GM18951 (cell line): Measurements from ENCODE around the gene H3-3A.
A peak's percentile ranks its signal among the peaks of the same experiment; 100 is the strongest.

ENCODE experiments used
- POLR2A ChIP-seq: IDR thresholded peaks from 4 replicates; pipeline ENCODE4 v1.6.1; 2011; ENCODE audit warnings: mild to moderate bottlenecking; ENCODE audit not compliant: insufficient read length, insufficient read depth; ENCODE audit errors: extremely low read depth
- in situ Hi-C: fragments of 300-500 bp; cut with MboI; formaldehyde crosslinking; loops from one replicate; pipeline ENCODE4 v1.12.0; 2022; ENCODE audit warnings: low sequenced_read_pairs, mixed read lengths, inconsistent platforms; ENCODE audit not compliant: unreplicated experiment

Gene H3-3A

DNA sequence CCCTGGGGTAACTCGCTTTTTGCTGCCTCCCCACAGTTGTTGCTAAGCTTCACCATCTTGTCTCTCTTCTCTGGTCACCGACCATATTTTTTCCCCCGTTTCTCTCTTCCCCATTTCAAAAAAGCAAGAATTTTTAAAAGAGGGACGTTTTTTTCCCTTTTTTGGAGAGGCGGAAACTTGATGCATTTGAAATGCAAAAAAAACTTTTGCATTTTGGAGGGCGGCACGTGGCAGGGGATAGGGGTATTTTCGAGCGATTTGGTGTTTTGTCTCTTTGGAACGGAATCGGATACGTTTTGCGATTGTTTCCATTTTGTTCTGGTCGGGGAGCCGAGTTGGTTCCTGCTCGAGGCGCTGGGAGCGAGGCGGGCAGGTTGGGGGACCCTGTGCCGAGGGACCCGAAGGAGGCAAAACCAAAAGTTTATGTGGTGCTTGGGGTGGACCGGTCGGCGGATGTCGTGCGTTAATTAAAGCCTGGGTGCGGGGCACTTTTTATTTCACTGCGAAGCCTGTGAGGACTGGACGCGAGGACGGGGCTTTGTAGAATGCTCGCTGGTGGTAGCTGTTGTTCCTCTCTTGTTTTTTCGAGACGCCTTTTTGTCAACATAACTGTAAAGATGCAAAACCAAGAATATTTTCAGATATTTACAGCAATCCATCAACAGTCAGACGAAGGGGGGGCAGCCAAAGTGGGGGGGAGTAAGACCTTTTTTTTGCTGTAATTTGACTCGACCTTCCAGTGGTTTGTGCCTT lies 884 bp downstream of the H3-3A start:
- peak; percentile 32 for TF ChIP-seq POLR2A
- in situ Hi-C loops = no loop called here

DNA sequence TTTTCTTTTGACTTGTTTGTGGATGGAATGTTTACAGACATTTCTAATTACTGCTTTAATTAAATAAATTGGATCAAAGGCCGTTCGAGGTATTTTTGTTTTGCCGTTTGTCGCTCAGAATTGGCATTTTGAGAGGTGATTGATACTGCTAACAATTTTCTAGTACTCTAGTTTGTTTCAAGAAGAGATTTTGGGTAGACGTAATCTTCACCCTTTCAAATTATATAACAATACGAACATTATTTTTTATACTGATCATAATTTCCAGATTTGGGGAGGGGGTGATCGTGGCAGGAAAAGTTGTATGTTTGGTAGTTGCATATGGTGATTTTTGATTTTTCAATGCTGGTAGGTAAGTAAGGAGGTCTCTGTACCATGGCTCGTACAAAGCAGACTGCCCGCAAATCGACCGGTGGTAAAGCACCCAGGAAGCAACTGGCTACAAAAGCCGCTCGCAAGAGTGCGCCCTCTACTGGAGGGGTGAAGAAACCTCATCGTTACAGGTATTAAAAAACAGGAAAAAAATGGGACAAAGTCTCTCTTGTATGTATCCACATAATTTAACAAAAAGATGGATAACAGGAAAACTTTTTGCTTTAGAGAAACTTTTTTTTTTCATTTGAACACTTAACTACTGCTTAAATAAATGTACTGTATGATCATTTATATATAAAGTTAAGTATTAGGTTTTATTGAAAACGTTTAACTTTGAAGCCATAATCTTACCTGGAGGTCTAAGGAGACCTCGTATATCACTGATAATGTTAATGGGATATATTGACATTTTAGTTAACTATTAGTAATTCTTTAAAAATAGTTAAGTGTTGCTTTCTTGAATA lies 1.7 kb downstream of the H3-3A start:
- TF ChIP-seq POLR2A = no peak
- in situ Hi-C loops = no loop called here

GRCh38 chr1:226064816-226065248 lies 2.3 kb downstream of the H3-3A start:
- no peak for TF ChIP-seq POLR2A
- in situ Hi-C loops = no loop called here

GRCh38 chr1:226066415-226067078 lies 4.0 kb downstream of the H3-3A start:
- no peak for TF ChIP-seq POLR2A
- in situ Hi-C loops = no loop called here

DNA sequence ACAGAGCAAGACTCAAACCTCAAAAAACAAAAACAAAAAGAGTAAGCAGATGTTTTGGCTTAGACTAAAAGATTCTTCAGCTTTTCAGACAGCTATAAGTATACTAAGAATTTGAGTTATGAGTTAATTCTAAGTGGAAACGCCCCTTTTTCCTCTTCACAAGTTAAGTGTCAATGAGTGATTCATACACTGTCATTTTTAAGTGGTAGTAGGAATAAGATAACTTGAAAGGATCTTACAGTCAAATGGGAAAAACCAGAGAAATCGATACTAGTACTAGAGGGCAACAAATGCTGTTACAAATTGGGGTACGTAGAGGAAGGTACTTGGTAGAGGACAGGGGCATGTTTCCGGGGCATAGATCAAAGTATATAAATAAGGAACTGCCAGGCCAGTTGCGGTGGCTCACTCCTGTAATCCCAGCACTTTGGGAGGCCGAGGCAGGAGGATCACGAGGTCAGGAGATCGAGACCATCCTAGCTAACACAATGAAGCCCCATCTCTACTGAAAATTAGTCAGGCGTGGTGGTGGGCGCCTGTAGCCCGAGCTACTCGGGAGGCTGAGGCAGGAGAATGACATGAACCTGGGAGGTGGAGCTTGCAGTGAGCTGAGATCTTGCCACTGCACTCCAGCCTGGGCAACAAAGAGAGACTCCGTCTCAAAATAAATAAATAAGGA lies 7.4 kb downstream of the H3-3A start:
- in situ Hi-C loops = no loop called here
- no peak for TF ChIP-seq POLR2A

- TF ChIP-seq POLR2A = no peak
- in situ Hi-C loops = no loop called here
Measured at GRCh38 chr1:226072347-226072746, 9.8 kb downstream of the H3-3A start.

DNA sequence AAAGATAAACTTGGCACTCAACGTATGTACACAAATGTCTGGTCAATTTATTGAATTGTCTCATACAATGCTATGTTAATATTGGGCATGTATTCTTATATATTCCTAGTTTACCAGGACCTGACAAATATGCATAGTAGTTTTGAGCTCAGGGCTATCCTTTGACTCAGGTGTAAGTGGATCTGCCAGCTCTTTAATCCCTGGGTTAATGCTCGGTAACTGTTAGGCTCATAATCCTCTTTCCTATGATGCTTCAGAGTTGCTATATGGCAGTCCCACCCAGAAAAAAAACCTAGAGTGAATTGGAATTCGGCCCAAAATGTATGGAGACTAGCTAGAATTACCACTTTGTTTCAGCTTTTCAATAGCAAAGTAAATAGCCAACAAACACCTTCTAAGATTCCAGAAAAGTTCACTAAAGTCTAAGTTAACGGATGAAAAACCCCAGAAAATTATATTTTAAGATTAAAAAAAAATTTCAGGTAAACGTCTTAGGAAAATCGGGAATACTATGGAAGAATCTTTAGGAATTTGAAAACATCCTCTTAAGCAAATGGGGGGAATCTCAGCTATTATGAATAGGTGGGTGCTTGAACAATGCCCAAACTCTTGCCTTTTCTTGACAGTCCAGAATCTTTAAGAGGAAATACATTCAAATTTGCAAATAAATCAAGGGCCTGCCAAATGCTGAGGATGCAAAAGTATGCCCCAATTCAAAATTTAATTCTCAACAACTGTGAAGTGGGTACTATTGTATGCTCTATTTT lies 10.9 kb downstream of the H3-3A start:
- in situ Hi-C loops = no loop called here

DNA sequence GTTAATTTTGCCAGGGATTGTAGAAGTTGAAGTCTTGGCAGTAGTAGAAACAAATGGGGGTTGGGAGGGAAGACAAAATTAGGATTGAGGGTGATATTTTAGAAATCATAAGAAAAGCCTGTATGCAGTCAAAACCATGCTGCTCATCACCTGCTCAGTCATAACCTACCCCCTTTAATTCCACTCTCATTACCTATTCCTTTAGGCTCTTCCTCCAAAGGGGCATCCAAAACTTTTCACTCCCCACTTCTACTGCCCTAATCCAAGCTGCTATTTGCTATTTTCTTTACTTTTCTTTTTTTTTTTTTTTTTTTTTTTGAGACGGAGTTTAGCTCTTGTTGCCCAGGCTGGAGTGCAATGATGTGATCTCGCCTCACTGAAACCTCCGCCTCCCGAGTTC lies 11.5 kb downstream of the H3-3A start:
- in situ Hi-C loops = no loop called here
- TF ChIP-seq POLR2A = peak; percentile 21

More for the DNA sequence above, 10.9 kb downstream of the H3-3A start:
- no peak for TF ChIP-seq POLR2A

GRCh38 chr1:226076378-226076777 lies 13.9 kb downstream of the H3-3A start:
- TF ChIP-seq POLR2A = no peak
- in situ Hi-C loops = no loop called here

DNA sequence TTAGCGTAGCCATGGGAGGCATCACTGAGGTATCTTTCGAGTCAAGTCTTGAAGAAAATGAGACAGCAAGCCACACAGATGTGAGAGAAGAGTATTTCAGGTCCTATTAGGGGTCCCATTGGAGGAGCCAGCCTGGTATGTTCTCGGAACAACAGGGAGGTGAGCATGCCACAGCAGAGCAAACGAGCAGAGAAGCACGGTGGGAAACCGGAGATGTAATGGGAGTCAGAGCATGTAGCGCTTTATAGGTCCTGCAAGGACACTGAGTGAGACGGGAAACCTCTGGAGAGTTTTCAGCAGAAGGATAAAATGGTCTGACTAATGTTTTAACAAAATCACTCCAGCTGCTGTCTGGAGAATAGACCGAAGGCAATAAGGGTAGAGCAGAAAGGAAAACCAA lies 15.9 kb downstream of the H3-3A start:
- in situ Hi-C loops = no loop called here
- TF ChIP-seq POLR2A = no peak

DNA sequence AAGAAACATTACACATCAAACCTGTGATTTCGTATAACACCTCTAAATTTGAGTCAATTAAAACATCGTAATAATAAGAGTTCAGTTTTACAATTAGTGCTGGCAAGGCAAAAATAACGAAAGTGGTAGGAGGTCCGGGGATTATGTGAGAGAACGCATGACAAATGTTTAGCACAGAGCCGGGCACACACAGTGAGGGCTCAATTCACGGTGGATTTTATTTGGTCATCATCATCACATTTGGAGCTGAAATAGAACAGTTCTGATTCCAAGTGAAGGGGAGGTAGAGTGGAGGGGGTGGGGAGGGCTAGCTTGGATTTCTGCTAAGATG lies 20.0 kb downstream of the H3-3A start:
- no peak for TF ChIP-seq POLR2A
- in situ Hi-C loops = no loop called here

DNA sequence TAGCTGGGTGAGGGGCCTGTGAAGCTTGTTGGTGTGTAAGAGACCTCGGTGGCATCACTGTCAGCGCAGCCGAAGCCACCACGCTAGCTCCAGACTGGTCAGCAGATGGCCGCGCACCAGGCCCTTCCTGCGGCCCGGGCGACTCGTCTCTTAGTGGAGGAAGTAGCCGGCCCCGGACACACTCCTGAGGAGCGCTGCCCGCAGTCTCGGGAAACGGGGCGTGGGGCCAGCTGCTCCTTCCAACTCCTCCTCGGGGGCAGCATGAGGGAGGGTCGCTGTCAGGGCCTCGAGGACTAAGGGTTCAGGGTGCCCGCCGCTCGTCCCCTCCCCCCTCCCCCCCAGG lies 20.4 kb downstream of the H3-3A start:
- in situ Hi-C loops = no loop called here
- TF ChIP-seq POLR2A = no peak

DNA sequence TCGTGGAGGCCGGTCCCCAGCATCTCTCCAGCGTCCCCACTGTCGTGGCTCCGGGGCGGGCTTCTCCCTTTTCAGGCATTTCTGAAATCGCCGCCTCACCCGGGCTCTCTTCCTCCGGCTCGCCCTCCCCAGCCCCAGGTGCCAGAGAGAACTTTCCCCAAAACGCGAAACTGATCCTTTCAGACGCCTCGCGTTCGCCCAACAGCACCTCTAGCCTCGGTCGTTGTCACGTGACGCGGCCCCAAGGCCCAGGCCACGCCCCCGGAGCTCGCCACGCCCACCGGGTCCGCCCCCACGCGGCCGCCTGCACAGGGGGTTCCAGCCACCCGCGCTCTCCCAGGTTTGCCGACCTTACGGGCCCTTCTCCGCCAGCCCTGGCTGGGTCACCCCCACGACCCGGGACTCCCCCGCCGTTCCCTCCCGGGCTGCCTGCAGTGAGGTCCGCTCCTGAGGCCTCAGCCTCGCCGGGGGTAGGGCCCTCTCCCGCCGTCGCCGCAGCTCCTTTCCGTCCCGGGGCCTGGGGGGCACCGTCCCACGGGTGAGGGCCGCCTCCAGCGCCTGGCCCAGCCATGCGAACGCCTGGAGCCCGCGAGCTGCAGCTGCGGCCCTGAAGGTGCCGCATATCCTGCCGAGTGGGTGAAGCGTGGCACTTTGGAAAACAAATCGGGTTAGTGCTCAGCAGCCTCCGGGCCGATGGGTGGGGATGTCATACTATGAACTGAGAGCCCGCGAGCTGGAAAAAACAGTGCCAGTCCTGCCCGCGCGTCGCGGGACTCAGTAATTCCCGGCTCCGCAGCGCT lies 21.0 kb downstream of the H3-3A start:
- in situ Hi-C loops = no loop called here
- peak; percentile 60 for TF ChIP-seq POLR2A
